Neuronal stem cell (in vitro differentiated cells): ENCODE measurements around the gene ARSD.
A peak's percentile ranks its signal among the peaks of the same experiment; 100 is the strongest.
"Not testable (repeated sequence)": the region's sequence is repeated elsewhere in the genome, so short reads cannot be mapped to it uniquely, and the experiment has no call there.

Experiments used
- DNase-seq: peaks from one replicate; pipeline ENCODE4 v3.0.0-alpha.2; 2013; ENCODE audit warnings: low spot score
- H2AFZ ChIP-seq: one replicate; pipeline ENCODE4 v1.6.1; 2013; ENCODE audit warnings: mild to moderate bottlenecking, low read length, inconsistent platforms
- H2AK5ac ChIP-seq: 2 replicates; pipeline ENCODE4 v1.6.1; 2013; ENCODE audit warnings: low read depth, mild to moderate bottlenecking, inconsistent platforms, low read length, moderate library complexity, mixed read lengths
- H2BK120ac ChIP-seq: 2 replicates; pipeline ENCODE4 v1.6.1; 2013; ENCODE audit warnings: low read depth, mild to moderate bottlenecking, inconsistent platforms, low read length, moderate library complexity, mixed read lengths
- H2BK12ac ChIP-seq: one replicate; pipeline ENCODE4 v1.6.1; 2013; ENCODE audit warnings: low read length, inconsistent platforms
- H2BK15ac ChIP-seq: 2 replicates; pipeline ENCODE4 v1.6.1; 2013; ENCODE audit warnings: mild to moderate bottlenecking, low read length, inconsistent platforms, mixed read lengths
- H2BK5ac ChIP-seq: one replicate; pipeline ENCODE4 v1.6.1; 2013; ENCODE audit warnings: inconsistent platforms, mild to moderate bottlenecking, low read length, moderate library complexity
- H3K14ac ChIP-seq: one replicate; pipeline ENCODE4 v1.6.1; 2013; ENCODE audit warnings: low read length, inconsistent platforms
- H3K18ac ChIP-seq: 2 replicates; pipeline ENCODE4 v1.6.1; 2013; ENCODE audit warnings: low read length, inconsistent platforms
- H3K23ac ChIP-seq: 2 replicates; pipeline ENCODE4 v1.6.1; 2013; ENCODE audit warnings: low read depth, mild to moderate bottlenecking, mixed read lengths, low read length, inconsistent platforms; ENCODE audit not compliant: poor library complexity
- H3K27ac ChIP-seq: replicated peaks from 3 replicates; pipeline ENCODE4 v1.5.1; 2013; ENCODE audit warnings: low read length, inconsistent platforms
- H3K27me3 ChIP-seq, 3 experiments: 2 replicates each; pipeline ENCODE4 v1.6.1; 2013; ENCODE audit warnings: low read length in 3 of 3, mild to moderate bottlenecking in 2 of 3, inconsistent platforms in 1 of 3, low read depth in 1 of 3, mixed read lengths in 1 of 3, moderate library complexity in 1 of 3; ENCODE audit not compliant: control insufficient read depth in 3 of 3, insufficient read depth in 3 of 3
- H3K36me3 ChIP-seq, 2 donors: replicated peaks in 1 of 2; 2 replicates each; pipeline ENCODE4 v1.6.1; 2013; ENCODE audit warnings: low read length in 2 of 2; ENCODE audit not compliant: control insufficient read depth in 2 of 2, insufficient read depth in 2 of 2
- H3K4ac ChIP-seq: 2 replicates; pipeline ENCODE4 v1.6.1; 2013; ENCODE audit warnings: inconsistent platforms, mild to moderate bottlenecking, low read length, moderate library complexity
- H3K4me1 ChIP-seq, 2 donors: 1 replicate in 1 of 2; 2 replicates in 1 of 2; pipeline ENCODE4 v1.6.1; 2013; ENCODE audit warnings: low read length in 2 of 2, low read depth in 1 of 2; ENCODE audit not compliant: control insufficient read depth in 2 of 2, insufficient read depth in 1 of 2
- H3K4me2 ChIP-seq: one replicate; pipeline ENCODE4 v1.6.1; 2013; ENCODE audit warnings: mild to moderate bottlenecking, low read length, inconsistent platforms; ENCODE audit not compliant: insufficient read depth, poor library complexity, severe bottlenecking
- H3K4me3 ChIP-seq, 2 donors: 2 replicates each; pipeline ENCODE4 v1.5.1; 2013; ENCODE audit warnings: low read length in 2 of 2, mild to moderate bottlenecking in 2 of 2, inconsistent platforms in 1 of 2, moderate library complexity in 1 of 2
- H3K79me1 ChIP-seq: one replicate; pipeline ENCODE4 v1.6.1; 2013; ENCODE audit warnings: low read depth, mild to moderate bottlenecking, inconsistent platforms, low read length, moderate library complexity
- H3K9ac ChIP-seq: one replicate; pipeline ENCODE4 v1.6.1; 2013; ENCODE audit warnings: mild to moderate bottlenecking, low read depth, low read length, inconsistent platforms; ENCODE audit not compliant: poor library complexity
- H3K9me3 ChIP-seq, 2 donors: replicated peaks in 1 of 2; 2 replicates each; pipeline versions ENCODE3 to v1.6.1; 2013; ENCODE audit warnings: low read length in 2 of 2, mild to moderate bottlenecking in 2 of 2, inconsistent platforms in 1 of 2, low read depth in 1 of 2, mixed read lengths in 1 of 2, moderate library complexity in 1 of 2; ENCODE audit not compliant: control insufficient read depth in 2 of 2, insufficient read depth in 1 of 2
- H4K8ac ChIP-seq: one replicate; pipeline ENCODE4 v1.6.1; 2013; ENCODE audit warnings: low read depth, mild to moderate bottlenecking, inconsistent platforms, low read length, moderate library complexity
- H4K91ac ChIP-seq: one replicate; pipeline ENCODE4 v1.6.1; 2013; ENCODE audit warnings: low read length, low read depth, mild to moderate bottlenecking, inconsistent platforms; ENCODE audit not compliant: poor library complexity
- WGBS, 2 donors: extraction: QIAGEN DNeasy Blood & Tissue Kit; methylation state at CpG; one replicate each; pipeline ENCODE4 v1.1.7; 2013; ENCODE audit warnings: missing lambda C conversion rate in 2 of 2, mixed read lengths in 1 of 2; ENCODE audit not compliant: insufficient read length in 2 of 2, insufficient replicate concordance in 1 of 2; ENCODE audit errors: extremely low coverage in 2 of 2; 5-methylcytosine and 5-hydroxymethylcytosine counted together

ARSD gene

DNA sequence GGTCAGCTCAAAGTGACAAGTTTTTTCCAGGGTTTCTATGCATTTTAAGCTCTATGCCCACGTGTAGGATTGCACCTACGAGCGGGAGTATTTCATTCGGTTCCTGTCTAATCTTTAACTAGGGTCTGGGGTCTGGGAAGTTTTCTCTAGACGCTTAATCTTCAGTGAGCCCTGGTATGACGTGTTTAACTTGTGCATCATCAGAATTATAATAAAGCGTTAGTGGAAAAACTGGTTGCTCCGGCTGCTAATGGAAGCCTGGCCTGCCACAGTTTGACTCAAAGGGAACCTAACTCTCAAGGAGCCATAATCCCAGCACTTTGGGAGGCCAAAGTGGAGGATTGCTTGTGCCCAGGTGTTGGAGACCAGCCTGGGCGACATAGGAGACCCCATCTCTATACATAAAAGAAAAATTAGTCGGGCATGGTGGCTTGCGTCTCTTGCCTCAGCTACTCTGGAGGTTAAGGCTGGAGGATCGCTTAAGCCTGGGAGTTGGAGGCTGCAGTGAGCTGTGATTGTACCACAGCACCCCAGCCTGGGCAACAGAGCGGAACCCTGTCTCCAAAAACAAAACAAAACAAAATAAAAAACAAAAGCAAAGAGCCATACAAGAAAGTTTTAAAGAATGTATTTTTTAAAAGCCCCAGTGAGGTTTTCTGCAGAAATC lies 30.2 kb downstream of the ARSD start:
- Histone ChIP-seq H3K9me3 (peaks cover 3 to 4% of the 10 kb centered on the region in 2 donors), H3K36me3 (no peaks in the 10 kb centered on the region), H2AFZ (peak overlapping the region; percentile 1), H4K91ac (no peak overlapping the region), H3K9ac (no peak overlapping the region), H3K14ac (no peak overlapping the region), H2AK5ac (no peak overlapping the region), H4K8ac (no peak overlapping the region), H2BK12ac (no peak overlapping the region), H3K4me2 (no peak overlapping the region), H3K79me1 (no peaks in the 10 kb centered on the region), H2BK120ac (no peak overlapping the region), H3K4ac (no peak overlapping the region), H3K4me3 (no peak overlapping the region), H2BK15ac (no peak overlapping the region), H3K4me1 (peaks cover 2 to 12% of the 10 kb centered on the region in 2 donors), H3K27ac (no peak overlapping the region), H3K23ac (no peak overlapping the region), H3K27me3 (no peaks in the 10 kb centered on the region), H3K18ac (no peak overlapping the region), H2BK5ac (no peak overlapping the region)
- no CpG with 5 or more reads among the region's 13 CpGs for WGBS, 2 donors
- no peak for DNase-seq

GRCh38 chrX:2897690-2898623 lies 31.2 kb downstream of the ARSD start:
- H2AFZ ChIP-seq: peak overlapping the region; percentile 78
- H4K8ac ChIP-seq, H3K23ac ChIP-seq, H2AK5ac ChIP-seq, H3K4ac ChIP-seq, H3K4me3 ChIP-seq, H3K9ac ChIP-seq, H4K91ac ChIP-seq, H3K18ac ChIP-seq, DNase-seq, H3K27me3 ChIP-seq, H3K27ac ChIP-seq, H3K9me3 ChIP-seq, H2BK5ac ChIP-seq, H2BK12ac ChIP-seq, H3K36me3 ChIP-seq, H2BK120ac ChIP-seq, H3K79me1 ChIP-seq, H2BK15ac ChIP-seq, H3K14ac ChIP-seq, H3K4me2 ChIP-seq: not testable (repeated sequence)
- peaks cover 2 to 12% of the 10 kb centered on the region in 2 donors for H3K4me1 ChIP-seq
- WGBS, 2 donors: no CpG with 5 or more reads among the region's 22 CpGs

DNA sequence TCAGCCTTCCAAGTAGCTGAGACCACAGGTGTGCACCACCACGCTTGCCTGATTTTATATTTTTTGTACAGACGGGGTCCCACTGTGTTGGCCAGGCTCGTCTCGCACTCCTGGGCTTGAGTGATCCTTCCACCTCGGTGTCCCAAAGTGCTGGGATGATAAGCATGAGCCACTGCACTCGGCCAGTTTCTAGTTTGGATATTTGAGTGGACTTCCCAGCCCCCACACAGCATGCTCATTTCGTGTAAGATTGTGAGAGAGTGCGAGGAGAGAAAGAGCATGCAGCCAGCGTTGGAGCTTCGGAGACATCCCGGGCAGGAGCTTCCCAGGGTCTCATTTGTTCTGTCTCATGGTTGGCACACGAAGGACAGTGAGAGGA lies 31.8 kb downstream of the ARSD start:
- Histone ChIP-seq H3K4ac (no peak overlapping the region), H3K14ac (no peak overlapping the region), H3K79me1 (no peaks in the 10 kb centered on the region), H3K9me3 (no peaks in the 10 kb centered on the region), H2AK5ac (no peak overlapping the region), H2BK15ac (no peak overlapping the region), H3K27ac (no peak overlapping the region), H3K4me3 (no peak overlapping the region), H3K4me2 (no peak overlapping the region), H3K4me1 (peaks cover 2 to 12% of the 10 kb centered on the region in 2 donors), H4K91ac (no peak overlapping the region), H2BK12ac (no peak overlapping the region), H2BK5ac (no peak overlapping the region), H3K27me3 (no peaks in the 10 kb centered on the region), H2BK120ac (no peak overlapping the region), H4K8ac (no peak overlapping the region), H3K36me3 (no peaks in the 10 kb centered on the region), H2AFZ (peak overlapping the region; percentile 78), H3K18ac (no peak overlapping the region), H3K23ac (no peak overlapping the region), H3K9ac (no peak overlapping the region)
- WGBS, 2 donors: no CpG with 5 or more reads among the region's 12 CpGs
- DNase-seq: no peak

DNA sequence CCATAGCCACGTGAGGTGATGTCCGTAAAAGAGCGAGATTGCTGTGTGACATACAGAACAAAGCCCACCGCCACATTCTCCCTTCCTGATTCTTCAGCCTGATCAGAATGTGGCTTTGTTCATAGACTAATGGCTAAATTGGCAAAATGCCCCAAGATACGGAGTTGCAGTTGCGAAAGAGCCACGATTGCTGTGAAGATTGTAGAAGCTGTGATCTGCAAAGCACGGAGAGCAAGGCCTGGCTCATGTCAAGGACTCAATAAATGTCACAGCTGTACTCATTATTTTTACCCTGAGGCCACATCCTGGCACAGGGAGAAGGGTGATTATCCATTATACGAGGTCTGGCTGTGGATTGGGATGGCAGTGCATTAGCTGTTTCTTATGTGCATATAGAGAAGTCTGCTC lies 34.2 kb downstream of the ARSD start:
- Histone ChIP-seq H3K4ac (no peak overlapping the region), H3K14ac (no peak overlapping the region), H2AK5ac (no peak overlapping the region), H3K79me1 (no peaks in the 10 kb centered on the region), H3K4me1 (peaks cover 2 to 15% of the 10 kb centered on the region in 2 donors), H3K18ac (no peak overlapping the region), H3K4me3 (no peak overlapping the region), H3K27me3 (no peaks in the 10 kb centered on the region), H4K91ac (no peak overlapping the region), H3K9ac (no peak overlapping the region), H3K36me3 (no peaks in the 10 kb centered on the region), H3K4me2 (no peak overlapping the region), H2BK5ac (no peak overlapping the region), H2BK12ac (no peak overlapping the region), H2AFZ (no peak overlapping the region), H3K27ac (no peak overlapping the region), H2BK120ac (no peak overlapping the region), H3K23ac (no peak overlapping the region), H4K8ac (no peak overlapping the region), H3K9me3 (no peaks in the 10 kb centered on the region), H2BK15ac (no peak overlapping the region)
- DNase-seq: no peak
- WGBS, 2 donors: no CpG with 5 or more reads among the region's 9 CpGs
